IMR-90 (cell line): ENCODE data around the gene DRAP1. TPM values are rescaled to one million over a fixed set of nuclear protein-coding genes. Genes with fewer than 3 reads are reported as not detected.

Source experiments
- ATAC-seq: fragments of 200-7000 bp; cut with Tn5 transposase; 2 replicates; pipeline ENCODE4 v1.9.1; 2020; ENCODE audit warnings: low read depth, mild to moderate bottlenecking, moderate library complexity
- BruUV-seq: library from RNA; stranded (reverse); fragments of 400-500 nt; replicated peaks from 2 replicates; lab custom pipeline; 2021; lab: Mats Ljungman, UMichigan
- CTCF ChIA-PET: fragments of 300-600 bp; formaldehyde crosslinking; extraction: SDS; loops from one replicate; lab custom pipeline; 2021; ENCODE audit warnings: antibody characterized with exemption; lab: Yijun Ruan, JAX
- POLR2A ChIA-PET: fragments of 300-600 bp; sonication (Branson Sonifier 250); formaldehyde crosslinking; loops from one replicate; lab custom pipeline; 2022; ENCODE audit warnings: antibody characterized with exemption; ENCODE audit not compliant: unreplicated experiment; lab: Charles Lee
- DNase-seq: peaks from one replicate; pipeline ENCODE4 v3.0.0; 2013
- H2AFZ ChIP-seq: replicated peaks from 2 replicates; pipeline ENCODE3; 2013; ENCODE audit warnings: low read length, mild to moderate bottlenecking; ENCODE audit not compliant: poor library complexity
- H2AK5ac ChIP-seq: 2 replicates; pipeline ENCODE4 v1.6.1; 2013; ENCODE audit warnings: low read depth, low read length, inconsistent platforms
- H2AK9ac ChIP-seq: replicated peaks from 2 replicates; pipeline ENCODE3; 2013; ENCODE audit warnings: mild to moderate bottlenecking, low read depth, low read length, moderate library complexity; ENCODE audit not compliant: poor library complexity
- H2BK120ac ChIP-seq: 2 replicates; pipeline ENCODE4 v1.6.1; 2013; ENCODE audit warnings: low read depth, low read length, inconsistent platforms
- H2BK15ac ChIP-seq: 3 replicates; pipeline ENCODE4 v1.6.1; 2013; ENCODE audit warnings: low read depth, low read length, inconsistent platforms
- H2BK20ac ChIP-seq: 2 replicates; pipeline ENCODE4 v1.6.1; 2013; ENCODE audit warnings: low read depth, mild to moderate bottlenecking, inconsistent platforms, low read length, moderate library complexity
- H2BK5ac ChIP-seq: 2 replicates; pipeline ENCODE4 v1.6.1; 2013; ENCODE audit warnings: mild to moderate bottlenecking, low read depth, low read length, inconsistent platforms; ENCODE audit not compliant: poor library complexity, severe bottlenecking
- H3K14ac ChIP-seq: replicated peaks from 2 replicates; pipeline ENCODE4 v1.6.1; 2013; ENCODE audit warnings: low read depth, low read length, inconsistent platforms
- H3K18ac ChIP-seq: 2 replicates; pipeline ENCODE4 v1.6.1; 2013; ENCODE audit warnings: low read depth, low read length, control low read depth
- H3K23ac ChIP-seq: 2 replicates; pipeline ENCODE4 v1.6.1; 2013; ENCODE audit warnings: low read depth, low read length, inconsistent platforms
- H3K27ac ChIP-seq: 2 replicates; pipeline ENCODE4 v1.5.1; 2013; ENCODE audit warnings: mild to moderate bottlenecking, control low read depth, low read length; ENCODE audit not compliant: insufficient read depth
- H3K27me3 ChIP-seq: 2 replicates; pipeline ENCODE4 v1.6.1; 2013; ENCODE audit warnings: low read length; ENCODE audit not compliant: control insufficient read depth, insufficient read depth
- H3K36me3 ChIP-seq: 2 replicates; pipeline ENCODE4 v1.6.1; 2013; ENCODE audit warnings: low read length, mixed read lengths; ENCODE audit not compliant: control insufficient read depth, insufficient read depth
- H3K4ac ChIP-seq: 2 replicates; pipeline ENCODE4 v1.6.1; 2013; ENCODE audit warnings: low read depth, low read length, inconsistent platforms
- H3K4me1 ChIP-seq: 2 replicates; pipeline ENCODE4 v1.6.1; 2013; ENCODE audit warnings: low read length, mixed read lengths; ENCODE audit not compliant: control insufficient read depth, insufficient read depth
- H3K4me2 ChIP-seq: 2 replicates; pipeline ENCODE4 v1.6.1; 2013; ENCODE audit warnings: low read depth, mild to moderate bottlenecking, control low read depth, low read length, moderate library complexity
- H3K4me3 ChIP-seq: 2 replicates; pipeline ENCODE4 v1.5.1; 2013; ENCODE audit warnings: low read depth, mild to moderate bottlenecking, control low read depth, low read length, moderate library complexity; ENCODE audit not compliant: insufficient read depth
- H3K56ac ChIP-seq: 2 replicates; pipeline ENCODE4 v1.6.1; 2013; ENCODE audit warnings: low read length, inconsistent platforms; ENCODE audit not compliant: insufficient read depth; ENCODE audit errors: extremely low read depth
- H3K79me1 ChIP-seq, 2 experiments: 2 replicates each; pipeline ENCODE4 v1.6.1; 2013; ENCODE audit warnings: low read length in 2 of 2, inconsistent platforms in 1 of 2, low read depth in 1 of 2
- H3K9ac ChIP-seq: 2 replicates; pipeline ENCODE4 v1.6.1; 2013; ENCODE audit warnings: low read depth, low read length, control low read depth
- H3K9me1 ChIP-seq: 2 replicates; pipeline ENCODE4 v1.6.1; 2013; ENCODE audit warnings: low read length, inconsistent platforms; ENCODE audit not compliant: insufficient read depth
- H3K9me3 ChIP-seq: 2 replicates; pipeline ENCODE4 v1.6.1; 2013; ENCODE audit warnings: low read length; ENCODE audit not compliant: control insufficient read depth, insufficient read depth
- H4K20me1 ChIP-seq: 2 replicates; pipeline ENCODE4 v1.6.1; 2013; ENCODE audit warnings: low read length, inconsistent platforms; ENCODE audit not compliant: insufficient read depth
- H4K5ac ChIP-seq: 2 replicates; pipeline ENCODE4 v1.6.1; 2013; ENCODE audit warnings: mild to moderate bottlenecking, low read depth, low read length, control low read depth
- H4K8ac ChIP-seq, 2 experiments: 2 replicates each; pipeline ENCODE4 v1.6.1; 2013; ENCODE audit warnings: low read depth in 2 of 2, low read length in 2 of 2, control low read depth in 1 of 2, inconsistent platforms in 1 of 2
- H4K91ac ChIP-seq: 2 replicates; pipeline ENCODE4 v1.6.1; 2013; ENCODE audit warnings: low read depth, low read length, inconsistent platforms; ENCODE audit not compliant: insufficient read depth
- BHLHE40 ChIP-seq: fragments of 150-350 bp; IDR thresholded peaks from 2 replicates; pipeline ENCODE4 v1.6.1; 2016; ENCODE audit warnings: mild to moderate bottlenecking, low read depth, low read length
- CEBPB ChIP-seq: IDR thresholded peaks from 2 replicates; pipeline ENCODE4 v1.6.1; 2012; ENCODE audit warnings: low read depth, low read length, improper control_type of control experiment
- FOS ChIP-seq: fragments of 150-350 bp; IDR thresholded peaks from 2 replicates; pipeline ENCODE4 v1.6.1; 2016; ENCODE audit warnings: low read depth, low read length
- MAZ ChIP-seq: IDR thresholded peaks from 2 replicates; pipeline ENCODE4 v1.6.1; 2012; ENCODE audit warnings: low read depth, mild to moderate bottlenecking, low read length, improper control_type of control experiment, moderate library complexity, borderline replicate concordance
- MXI1 ChIP-seq: IDR thresholded peaks from 2 replicates; pipeline ENCODE4 v1.6.1; 2012; ENCODE audit warnings: low read depth, mild to moderate bottlenecking, low read length, moderate library complexity, borderline replicate concordance
- NFE2L2 ChIP-seq: fragments of 150-350 bp; IDR thresholded peaks from 2 replicates; pipeline ENCODE4 v1.6.1; 2016; ENCODE audit warnings: low read depth, mild to moderate bottlenecking, low read length
- POLR2A ChIP-seq: IDR thresholded peaks from 2 replicates; pipeline ENCODE4 v1.6.1; 2012; ENCODE audit warnings: mild to moderate bottlenecking, low read depth, low read length
- RFX5 ChIP-seq: IDR thresholded peaks from 2 replicates; pipeline ENCODE4 v1.8.0; 2012; ENCODE audit warnings: low read depth, mild to moderate bottlenecking, low read length, moderate library complexity
- WGBS, 2 experiments: methylation state at CpG; one replicate each; pipeline versions ENCODE4 v1.1.5 to v1.1.7; 2013; ENCODE audit warnings: missing lambda C conversion rate in 2 of 2; ENCODE audit not compliant: insufficient read length in 1 of 2; ENCODE audit errors: extremely low coverage in 2 of 2; 5-methylcytosine and 5-hydroxymethylcytosine counted together
- dilution Hi-C: fragments of 300-500 bp; cut with HindIII; formaldehyde crosslinking; loops from one replicate; pipeline ENCODE4 v1.14.3; 2018; ENCODE audit warnings: low sequenced_read_pairs; ENCODE audit not compliant: unreplicated experiment
- in situ Hi-C: fragments of 300-500 bp; cut with MboI; formaldehyde crosslinking; loops from 3 replicates; pipeline ENCODE4 v1.14.3; 2019; ENCODE audit warnings: low sequenced_read_pairs, inconsistent platforms, mixed read lengths
- intact Hi-C: fragments of 100-400 bp; cut with micrococcal nuclease; formaldehyde crosslinking; loops from 2 replicates; pipeline ENCODE4 v1.10.0; 2022
- polyA plus RNA-seq, 3 experiments: library from polyadenylated mRNA; depleted of rRNA; stranded (reverse); fragments of >200 nt; gene quantifications; 2 replicates each; pipeline ENCODE4 v1.2.3, GENCODE V29; 2012; ENCODE audit warnings: low replicate concordance in 1 of 3
- total RNA-seq: library from RNA; depleted of rRNA; stranded (reverse); fragments of >200 nt; gene quantifications from 2 replicates; pipeline ENCODE4 v1.2.3, GENCODE V29; 2012
- TF ChIP-seq, protein P1 (sequence below): fragments of 150-350 bp; IDR thresholded peaks from 2 replicates; pipeline ENCODE4 v1.6.1; 2017; ENCODE audit warnings: mild to moderate bottlenecking, antibody characterized with exemption, low read length, low read depth

DRAP1 gene
- total and polyA plus RNA-seq, 2 of the 4 experiments (the other 2 are of a cell fraction): 237 to 344 TPM

DNA sequence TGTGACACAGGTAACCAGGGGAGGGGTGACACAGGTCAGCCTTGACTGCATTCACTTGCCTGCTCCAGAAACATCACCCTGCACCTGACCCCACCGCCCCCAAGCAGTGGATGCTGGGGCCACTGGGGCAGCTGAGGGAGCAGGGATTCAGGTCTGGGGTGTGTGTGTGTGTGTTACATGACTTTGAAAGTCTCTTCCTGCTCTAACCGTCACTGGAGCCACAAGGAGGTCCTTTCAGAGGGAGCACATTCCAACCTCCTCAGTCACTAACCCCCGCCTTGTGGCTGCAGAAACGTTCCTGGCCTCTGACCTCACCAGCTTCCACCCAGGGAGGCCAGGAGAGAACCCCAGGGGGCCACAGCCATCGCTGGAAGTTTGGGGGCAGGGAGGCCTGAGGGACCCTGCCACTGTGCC, 16.2 kb upstream of the DRAP1 start:
- peak overlapping the region; percentile 99 for H3K23ac ChIP-seq
- H3K27me3 ChIP-seq: no peaks in the 10 kb centered on the region
- no TSS peak for BruUV-seq
- TF ChIP-seq MAZ (peak; percentile 76), NFE2L2 (peak; percentile 2; the same call in 1 of the 2 replicates), BHLHE40 (peak; percentile 67), FOS (peak; percentile 79), POLR2A (peak; percentile 70; the same call in 1 of the 2 replicates), MXI1 (no peak), CEBPB (no peak), RFX5 (no peak)
- TF ChIP-seq, protein P1, sequence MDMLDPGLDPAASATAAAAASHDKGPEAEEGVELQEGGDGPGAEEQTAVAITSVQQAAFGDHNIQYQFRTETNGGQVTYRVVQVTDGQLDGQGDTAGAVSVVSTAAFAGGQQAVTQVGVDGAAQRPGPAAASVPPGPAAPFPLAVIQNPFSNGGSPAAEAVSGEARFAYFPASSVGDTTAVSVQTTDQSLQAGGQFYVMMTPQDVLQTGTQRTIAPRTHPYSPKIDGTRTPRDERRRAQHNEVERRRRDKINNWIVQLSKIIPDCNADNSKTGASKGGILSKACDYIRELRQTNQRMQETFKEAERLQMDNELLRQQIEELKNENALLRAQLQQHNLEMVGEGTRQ: 0 out of 2 replicates have a peak, but pooled peaks have one; percentile 2
- peak overlapping the region; percentile 98; the same call in 2 of the 3 replicates for H2BK15ac ChIP-seq
- H3K9me1 ChIP-seq: peaks cover 19% of the 10 kb centered on the region
- WGBS, 2 experiments: no CpG with 5 or more reads among the region's 5 CpGs
- H3K36me3 ChIP-seq: peaks cover 3% of the 10 kb centered on the region
- H3K56ac ChIP-seq: peak overlapping the region; percentile 97
- ChIA-PET POLR2A (interaction anchor here (0.6 to 1.3 kb wide), 2 partner anchors 9 to 16 kb away, joined by 3 to 4 read pairs; no protein-coding TSS in a partner anchor), CTCF (no interaction called here)
- H4K5ac ChIP-seq: peak overlapping the region; percentile 94
- peak overlapping the region; percentile 95 for H3K18ac ChIP-seq
- ATAC-seq (peak; percentile 53), DNase-seq (peak; percentile 91)
- peak overlapping the region; percentile 99 for H2BK20ac ChIP-seq
- peak overlapping the region; percentile 97 for H3K27ac ChIP-seq
- H4K91ac ChIP-seq: peak overlapping the region; percentile 99
- H2BK120ac ChIP-seq: peak overlapping the region; percentile 100
- dilution Hi-C loops (no loop called here), in situ Hi-C loops (no loop called here), intact Hi-C loops (loop anchor here (1.0 kb wide), 1 partner anchor 8 kb away; no protein-coding TSS in a partner anchor)
- H3K4me2 ChIP-seq: peak overlapping the region; percentile 77
- peak overlapping the region; percentile 100 for H2AK5ac ChIP-seq
- peaks cover 17% of the 10 kb centered on the region for H4K20me1 ChIP-seq
- peak overlapping the region; percentile 70; the same call in 1 of the 2 replicates for H3K9ac ChIP-seq
- peak overlapping the region; percentile 98 for H3K4ac ChIP-seq
- no peaks in the 10 kb centered on the region for H3K9me3 ChIP-seq
- H3K14ac ChIP-seq: peak overlapping the region; percentile 98
- peak overlapping the region; percentile 100 for H2BK5ac ChIP-seq
- peak overlapping the region; percentile 89 to 97 for H4K8ac ChIP-seq
- no peak overlapping the region for H3K4me3 ChIP-seq
- H2AFZ ChIP-seq: peak overlapping the region; percentile 83
- H3K79me1 ChIP-seq: peaks cover 31 to 61% of the 10 kb centered on the region in 2 experiments
- peaks cover 20% of the 10 kb centered on the region for H3K4me1 ChIP-seq
- H2AK9ac ChIP-seq: peak overlapping the region; percentile 99
